CD4-positive, alpha-beta T cell treated with Interferon alpha-2 for 1 hour (primary cell): Measurements from ENCODE around the gene PTPN7.
"Not testable (repeated sequence)": the region's sequence is repeated elsewhere in the genome, so short reads cannot be mapped to it uniquely, and the experiment has no call there.

Experiments used
- DNase-seq, 2 donors: peaks; one replicate each; pipeline ENCODE4 v3.0.0-alpha.2; 2020 to 2022

Gene PTPN7

DNA sequence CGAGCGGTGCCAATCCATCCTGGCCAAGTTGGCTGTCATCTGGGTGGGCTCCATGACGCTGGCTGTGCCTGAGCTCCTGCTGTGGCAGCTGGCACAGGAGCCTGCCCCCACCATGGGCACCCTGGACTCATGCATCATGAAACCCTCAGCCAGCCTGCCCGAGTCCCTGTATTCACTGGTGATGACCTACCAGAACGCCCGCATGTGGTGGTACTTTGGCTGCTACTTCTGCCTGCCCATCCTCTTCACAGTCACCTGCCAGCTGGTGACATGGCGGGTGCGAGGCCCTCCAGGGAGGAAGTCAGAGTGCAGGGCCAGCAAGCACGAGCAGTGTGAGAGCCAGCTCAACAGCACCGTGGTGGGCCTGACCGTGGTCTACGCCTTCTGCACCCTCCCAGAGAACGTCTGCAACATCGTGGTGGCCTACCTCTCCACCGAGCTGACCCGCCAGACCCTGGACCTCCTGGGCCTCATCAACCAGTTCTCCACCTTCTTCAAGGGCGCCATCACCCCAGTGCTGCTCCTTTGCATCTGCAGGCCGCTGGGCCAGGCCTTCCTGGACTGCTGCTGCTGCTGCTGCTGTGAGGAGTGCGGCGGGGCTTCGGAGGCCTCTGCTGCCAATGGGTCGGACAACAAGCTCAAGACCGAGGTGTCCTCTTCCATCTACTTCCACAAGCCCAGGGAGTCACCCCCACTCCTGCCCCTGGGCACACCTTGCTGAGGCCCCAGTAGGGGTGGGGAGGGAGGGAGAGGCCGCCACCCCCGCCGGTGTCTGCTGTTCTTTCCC is 32.4 kb downstream of the PTPN7 start:
- DNase-seq, result no peak

DNA sequence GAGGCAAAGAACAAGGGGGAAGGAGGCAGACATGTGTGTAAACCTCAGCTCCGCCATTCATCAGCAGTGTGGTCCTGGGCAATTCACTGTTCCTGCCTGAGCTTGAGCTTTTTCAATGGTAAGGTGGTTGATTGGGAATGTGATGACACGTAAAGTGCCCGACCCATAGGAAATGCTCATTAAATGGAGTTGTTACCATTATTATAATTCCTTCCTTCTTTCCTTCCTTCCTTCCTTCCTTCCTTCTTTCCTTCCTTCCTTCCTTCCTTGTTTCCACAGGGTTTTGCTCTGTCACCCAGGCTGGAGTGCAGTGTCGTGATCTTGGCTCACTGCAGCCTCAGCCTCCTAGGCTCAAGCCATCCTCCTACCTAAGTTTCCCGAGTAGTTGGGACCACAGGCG is 33.3 kb downstream of the PTPN7 start:
- DNase-seq, result no peak

DNA sequence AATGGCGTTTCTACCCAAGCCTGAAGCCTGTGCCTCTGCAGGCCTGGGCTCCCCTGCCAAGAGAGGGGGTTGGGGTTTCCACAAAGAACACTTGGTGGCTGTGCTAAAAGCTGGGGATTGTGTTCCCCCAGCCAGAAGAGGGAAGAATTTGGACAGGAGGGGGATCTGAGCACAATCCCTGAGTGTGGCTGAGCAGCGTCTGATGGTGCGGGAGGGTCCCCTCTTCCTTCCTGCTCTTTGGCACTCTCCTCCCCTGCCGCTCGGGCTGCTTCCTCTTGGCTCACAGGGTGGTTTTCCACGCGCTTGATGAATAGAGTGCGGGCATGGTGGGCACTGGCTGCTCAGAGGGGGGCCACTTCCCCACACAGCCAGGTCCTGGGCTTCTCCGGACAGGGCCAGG is 34.0 kb downstream of the PTPN7 start:
- DNase-seq, result no peak

DNA sequence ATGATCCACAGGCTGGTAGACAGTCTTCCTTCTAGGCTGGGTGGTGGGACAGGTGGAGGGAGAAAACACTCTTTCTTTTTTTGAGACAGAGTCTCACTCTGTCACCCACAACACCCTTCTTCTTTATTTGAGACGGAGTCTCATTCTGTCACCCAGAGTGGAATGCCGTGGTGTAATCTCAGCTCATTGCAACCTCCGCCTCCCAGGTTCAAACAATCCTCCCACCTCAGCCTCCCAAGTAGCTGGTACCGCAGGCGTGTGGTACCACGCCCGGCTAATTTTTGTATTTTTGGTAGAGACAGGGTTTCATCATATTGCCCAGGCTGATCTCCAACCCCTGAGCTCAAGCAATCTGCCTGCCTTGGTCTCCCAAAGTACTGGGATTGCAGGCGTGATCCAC is 34.8 kb downstream of the PTPN7 start:
- no peak for DNase-seq

DNA sequence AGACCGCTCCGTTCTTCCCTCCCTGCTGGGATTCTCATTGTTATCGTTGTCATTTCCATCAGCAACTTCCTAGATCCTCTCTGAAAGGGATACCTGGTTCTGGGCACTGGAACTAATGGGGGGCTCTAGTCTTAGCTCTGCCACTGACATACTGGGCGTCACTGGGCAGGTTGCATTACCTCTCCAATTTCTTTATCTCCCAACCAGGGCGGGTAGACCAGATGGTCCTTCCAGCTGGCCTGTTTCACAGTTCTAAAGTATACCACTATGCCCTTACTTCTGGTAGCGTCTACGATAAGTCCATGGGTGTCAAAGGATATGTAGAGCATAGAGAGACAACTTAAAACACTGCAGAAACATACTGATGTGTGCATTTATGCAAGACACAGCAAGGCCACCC is 36.3 kb downstream of the PTPN7 start:
- no peak for DNase-seq

DNA sequence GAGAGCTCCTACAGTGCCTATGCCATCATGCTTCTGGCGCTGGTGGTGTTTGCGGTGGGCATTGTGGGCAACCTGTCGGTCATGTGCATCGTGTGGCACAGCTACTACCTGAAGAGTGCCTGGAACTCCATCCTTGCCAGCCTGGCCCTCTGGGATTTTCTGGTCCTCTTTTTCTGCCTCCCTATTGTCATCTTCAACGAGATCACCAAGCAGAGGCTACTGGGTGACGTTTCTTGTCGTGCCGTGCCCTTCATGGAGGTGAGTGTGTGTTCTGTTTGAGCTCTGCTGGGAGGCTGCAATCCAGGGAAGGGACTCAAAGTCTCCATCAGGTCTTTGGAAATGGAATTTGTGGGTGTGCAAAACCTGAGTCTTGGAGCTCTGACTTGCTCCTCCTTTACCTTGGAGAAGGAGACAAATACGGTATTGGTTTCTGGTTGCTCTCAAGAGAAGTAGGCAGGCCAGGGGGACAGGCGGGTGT is 37.0 kb downstream of the PTPN7 start:
- DNase-seq, result no peak

DNA sequence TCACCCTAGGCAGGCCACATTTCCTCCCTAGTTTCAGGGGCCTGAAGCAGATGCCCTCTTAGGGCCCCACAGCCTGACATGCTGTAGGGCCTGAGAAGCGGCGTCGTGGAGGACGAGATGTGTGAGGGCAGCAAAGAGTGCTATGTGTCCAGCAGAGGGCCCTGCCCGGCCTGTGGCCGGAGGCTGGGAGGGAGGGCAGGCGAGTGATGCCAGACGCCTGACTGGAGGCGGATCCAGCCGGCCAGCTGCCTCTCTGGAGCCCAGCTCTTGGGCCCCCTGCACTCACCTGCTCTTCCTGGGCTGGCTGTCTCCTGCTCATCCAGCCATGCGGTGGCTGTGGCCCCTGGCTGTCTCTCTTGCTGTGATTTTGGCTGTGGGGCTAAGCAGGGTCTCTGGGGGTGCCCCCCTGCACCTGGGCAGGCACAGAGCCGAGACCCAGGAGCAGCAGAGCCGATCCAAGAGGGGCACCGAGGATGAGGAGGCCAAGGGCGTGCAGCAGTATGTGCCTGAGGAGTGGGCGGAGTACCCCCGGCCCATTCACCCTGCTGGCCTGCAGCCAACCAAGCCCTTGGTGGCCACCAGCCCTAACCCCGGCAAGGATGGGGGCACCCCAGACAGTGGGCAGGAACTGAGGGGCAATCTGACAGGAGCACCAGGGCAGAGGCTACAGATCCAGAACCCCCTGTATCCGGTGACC is 37.6 kb downstream of the PTPN7 start, which contains the start of gene GPR37L1:
TSS of gene GPR37L1 (plus strand) at position 279 of the 697 bp plus-strand sequence. CDS start at position 326, 47 bp downstream.
- DNase-seq, result no peak

DNA sequence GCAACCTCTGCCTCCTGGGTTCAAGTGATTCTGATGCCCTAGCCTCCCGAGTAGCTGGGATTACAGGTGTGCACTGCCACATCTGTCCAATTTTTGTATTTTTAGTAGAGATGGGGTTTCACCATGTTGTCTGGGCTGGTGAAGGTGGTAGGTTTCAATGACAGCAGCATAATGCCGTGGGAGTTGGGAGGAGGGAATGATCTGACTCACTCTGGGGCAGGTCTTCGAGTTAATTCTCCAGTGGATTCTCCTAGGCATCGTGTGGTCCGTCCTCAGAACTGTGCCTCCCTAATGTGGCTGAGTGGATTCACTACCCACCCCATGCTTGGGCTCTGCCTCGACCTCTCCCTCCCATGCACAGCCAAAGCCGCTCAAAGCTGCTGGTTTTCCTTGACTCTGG is 39.4 kb downstream of the PTPN7 start:
- DNase-seq, result no peak

DNA sequence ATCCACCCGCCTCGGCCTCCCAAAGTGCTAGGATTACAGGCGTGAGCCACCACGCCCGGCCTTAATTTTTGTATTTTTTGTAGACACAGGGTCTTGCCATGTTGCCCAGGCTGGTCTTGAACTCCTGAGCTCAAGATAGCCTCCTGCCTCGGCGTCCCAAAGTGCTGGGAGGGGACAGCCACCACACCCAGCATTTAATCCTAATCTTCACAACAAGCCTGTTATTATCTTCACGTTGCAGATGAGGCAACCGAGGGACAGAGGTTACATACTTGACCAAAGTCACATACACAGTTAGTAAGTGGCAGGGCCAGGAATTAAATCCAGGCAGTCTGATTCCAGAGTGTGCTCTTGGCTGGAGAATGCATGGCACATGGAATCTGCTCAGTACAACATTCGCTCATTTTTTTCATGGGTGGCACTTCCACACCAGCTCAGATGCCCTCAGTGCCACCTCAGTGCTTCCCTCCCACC is 42.5 kb downstream of the PTPN7 start:
- DNase-seq, result no peak

DNA sequence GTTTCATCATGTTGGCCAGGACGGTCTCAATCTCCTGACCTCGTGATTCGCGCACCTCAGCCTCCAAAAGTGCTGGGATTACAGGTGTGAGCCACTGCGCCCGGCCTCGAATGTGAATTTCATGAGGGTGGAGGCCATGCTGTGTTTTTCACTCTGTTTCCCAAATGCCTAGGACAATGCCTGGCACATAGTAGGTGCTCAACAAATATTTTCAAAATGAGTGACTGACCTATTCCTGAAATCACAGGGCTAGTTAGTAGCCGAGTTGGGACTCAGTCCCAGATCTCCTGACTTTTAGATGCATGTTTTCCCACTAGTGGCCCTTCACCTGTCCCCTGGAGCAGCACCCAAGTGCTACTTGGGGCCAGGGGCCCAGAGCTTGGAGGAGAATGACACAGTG is 44.1 kb downstream of the PTPN7 start:
- no peak for DNase-seq

DNA sequence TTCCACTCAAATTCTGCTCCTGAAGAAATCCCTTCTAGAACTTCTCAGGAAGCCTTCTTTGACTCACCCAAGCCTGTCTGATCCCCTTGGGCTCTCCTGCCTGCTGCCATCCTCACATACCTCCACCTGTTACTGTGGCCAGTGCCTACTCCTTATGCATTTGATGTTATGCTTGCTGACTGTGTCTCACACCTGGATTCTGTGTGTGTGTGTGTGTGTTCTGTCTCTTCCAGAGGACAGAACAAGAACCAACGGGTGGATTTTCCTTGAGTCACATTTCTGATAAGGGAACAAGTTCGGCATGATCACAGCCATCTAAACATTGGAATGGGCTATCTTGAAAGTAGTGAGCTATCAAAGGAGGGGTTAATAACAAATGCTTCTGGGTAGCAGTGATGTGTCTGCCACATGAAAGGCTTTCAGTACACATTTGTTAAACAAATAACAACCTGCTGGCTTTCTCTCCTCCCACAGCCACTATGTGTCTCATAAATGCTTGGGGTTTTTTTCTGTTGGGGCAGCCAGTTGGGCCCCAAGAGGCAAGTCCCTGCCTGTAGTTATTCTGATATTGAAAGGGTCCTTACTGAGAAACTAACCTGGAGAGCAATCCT is 46.6 kb downstream of the PTPN7 start:
- no peak for DNase-seq

DNA sequence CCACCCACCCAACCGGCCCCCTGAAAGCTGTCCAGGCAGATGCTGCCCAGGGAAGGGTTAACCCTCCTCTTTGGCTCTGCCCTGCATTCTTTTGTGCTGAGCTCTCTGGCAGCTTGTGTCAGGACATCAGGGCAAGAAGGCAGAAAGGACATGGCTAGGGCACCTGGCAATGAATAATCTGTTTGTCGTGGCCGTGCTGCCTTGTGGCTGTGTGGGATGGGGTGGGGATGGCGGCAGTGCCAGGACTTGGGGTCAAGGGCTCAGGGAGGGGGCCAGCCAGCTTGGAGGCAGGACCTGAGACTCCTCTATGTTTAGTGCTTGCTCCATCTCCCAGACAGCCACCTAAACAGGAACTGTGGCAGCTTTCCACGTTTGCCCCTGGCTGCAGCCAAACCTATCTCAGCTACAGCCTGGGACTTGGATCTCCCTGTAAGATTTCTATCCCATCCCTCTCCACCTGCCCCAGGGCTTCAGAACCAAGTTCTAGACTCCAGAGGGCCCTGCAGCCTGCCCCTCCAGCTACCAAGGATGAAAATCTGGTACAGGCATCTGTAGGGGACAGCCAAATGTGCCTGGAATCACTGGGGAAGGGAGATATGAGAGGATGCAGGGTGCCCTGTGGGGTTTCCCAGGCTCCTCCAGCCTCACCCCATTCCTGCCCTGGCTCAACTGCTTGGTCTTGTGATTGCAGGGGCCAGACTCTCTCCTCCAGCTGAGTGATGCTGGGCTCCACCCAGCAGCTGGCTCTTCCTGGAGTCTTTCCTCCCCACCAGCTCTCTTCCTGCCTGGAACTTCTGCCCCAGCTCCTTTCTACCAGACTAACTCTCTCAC is 47.3 kb downstream of the PTPN7 start:
- DNase-seq, result no peak

DNA sequence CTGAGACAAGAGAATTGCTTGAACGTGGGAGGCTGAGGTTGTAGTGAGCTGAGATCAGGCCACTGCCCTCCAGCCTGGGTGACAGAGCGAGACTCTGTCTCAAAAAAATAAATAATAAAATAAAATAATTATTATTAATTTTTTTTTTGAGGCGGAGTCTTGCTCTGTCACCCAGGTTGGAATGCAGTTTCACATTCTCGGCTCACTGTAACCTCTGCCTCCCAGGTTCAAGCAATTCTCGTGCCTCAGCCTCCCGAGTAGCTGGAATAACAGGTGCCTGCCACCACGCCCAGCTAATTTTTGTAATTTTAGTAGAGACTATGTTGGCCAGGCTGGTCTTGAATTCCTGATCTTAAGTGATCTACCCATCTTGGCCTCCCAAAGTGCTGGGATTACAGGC is 48.8 kb downstream of the PTPN7 start:
- DNase-seq, result not testable (repeated sequence)

DNA sequence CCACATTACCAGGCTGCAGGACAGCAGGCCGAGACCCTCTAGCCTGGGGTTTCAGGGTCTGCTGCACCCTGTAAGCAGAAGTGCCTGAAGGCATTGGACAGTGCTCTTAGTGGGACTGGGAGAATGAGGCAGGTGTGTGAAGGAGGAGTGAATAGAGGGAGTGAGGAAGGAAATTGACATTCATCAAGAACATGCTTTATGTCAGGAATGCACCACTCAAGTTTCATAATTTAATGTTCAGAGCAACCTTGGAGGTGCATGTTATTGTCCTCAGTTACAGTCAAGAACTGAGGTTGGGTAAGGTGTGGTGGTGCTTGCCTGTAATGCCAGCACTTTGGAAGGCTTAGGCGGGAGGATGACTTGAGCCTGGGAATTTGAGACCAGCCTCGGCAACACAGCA is 49.4 kb downstream of the PTPN7 start:
- DNase-seq, result no peak

DNA sequence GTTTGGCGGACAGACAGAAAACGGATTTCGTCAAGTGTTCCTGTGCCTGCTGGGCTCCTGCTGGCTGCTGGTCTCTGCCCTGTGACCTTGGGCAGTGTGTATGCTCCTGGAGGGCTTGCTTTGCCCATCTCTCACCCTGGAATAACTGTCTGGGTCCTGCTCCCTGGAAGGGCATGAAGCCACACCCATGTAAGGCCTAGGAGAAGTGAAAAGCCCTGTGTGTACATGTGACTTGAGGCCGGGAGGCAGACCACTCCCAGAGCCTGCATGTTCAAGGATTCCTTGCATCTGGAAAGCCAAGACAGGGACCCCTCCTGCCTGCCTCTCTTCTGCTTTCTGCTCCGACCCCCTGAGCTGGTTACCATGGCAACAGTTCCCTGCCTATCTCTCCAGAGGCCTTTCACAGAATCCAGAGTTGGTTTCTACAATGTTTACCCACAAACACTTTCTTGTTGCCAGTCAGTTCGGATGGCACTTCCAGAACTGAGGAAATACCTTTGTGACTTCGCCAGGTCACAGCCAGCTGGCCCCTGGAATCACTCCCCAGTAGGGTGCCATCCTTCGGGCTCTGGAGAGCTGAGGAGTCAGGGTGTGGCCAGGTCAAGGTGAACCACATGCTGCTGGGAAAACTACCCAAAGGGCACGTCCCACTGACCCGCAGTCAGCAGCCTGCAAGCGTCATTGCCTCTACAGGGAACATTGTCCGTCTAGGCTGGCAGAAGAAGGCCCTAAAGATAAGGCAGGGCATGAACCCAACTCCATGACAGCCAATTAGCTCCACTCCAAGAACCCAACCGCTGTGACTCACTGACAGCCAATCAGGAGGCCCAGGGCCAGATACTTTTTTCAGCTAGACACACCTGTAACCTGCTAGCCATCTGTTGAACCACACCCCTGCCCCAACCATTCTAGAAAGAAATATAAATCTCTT is 52.3 kb downstream of the PTPN7 start:
- no peak for DNase-seq

DNA sequence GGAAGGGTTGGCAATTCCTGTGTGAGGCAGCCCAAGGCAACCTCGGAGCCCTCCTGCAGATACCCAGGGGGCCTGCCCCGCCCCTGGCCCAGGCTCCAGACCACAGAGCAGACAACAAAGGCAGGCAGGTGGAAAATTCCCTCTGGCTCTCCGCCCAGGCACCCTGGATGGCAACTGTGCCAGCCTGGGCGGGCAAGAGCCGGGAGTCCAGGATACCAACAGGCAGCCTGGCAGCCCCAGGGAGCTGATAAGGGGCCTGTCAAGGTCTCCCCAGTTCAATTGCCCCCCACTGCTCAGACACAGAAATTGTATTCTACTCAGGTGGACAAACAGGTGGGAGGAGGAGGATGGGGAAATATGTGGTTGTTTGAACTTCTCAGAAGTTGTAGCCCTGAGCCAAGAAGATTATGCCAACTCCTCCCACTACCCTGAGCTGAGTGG is 53.1 kb downstream of the PTPN7 start:
- no peak for DNase-seq

DNA sequence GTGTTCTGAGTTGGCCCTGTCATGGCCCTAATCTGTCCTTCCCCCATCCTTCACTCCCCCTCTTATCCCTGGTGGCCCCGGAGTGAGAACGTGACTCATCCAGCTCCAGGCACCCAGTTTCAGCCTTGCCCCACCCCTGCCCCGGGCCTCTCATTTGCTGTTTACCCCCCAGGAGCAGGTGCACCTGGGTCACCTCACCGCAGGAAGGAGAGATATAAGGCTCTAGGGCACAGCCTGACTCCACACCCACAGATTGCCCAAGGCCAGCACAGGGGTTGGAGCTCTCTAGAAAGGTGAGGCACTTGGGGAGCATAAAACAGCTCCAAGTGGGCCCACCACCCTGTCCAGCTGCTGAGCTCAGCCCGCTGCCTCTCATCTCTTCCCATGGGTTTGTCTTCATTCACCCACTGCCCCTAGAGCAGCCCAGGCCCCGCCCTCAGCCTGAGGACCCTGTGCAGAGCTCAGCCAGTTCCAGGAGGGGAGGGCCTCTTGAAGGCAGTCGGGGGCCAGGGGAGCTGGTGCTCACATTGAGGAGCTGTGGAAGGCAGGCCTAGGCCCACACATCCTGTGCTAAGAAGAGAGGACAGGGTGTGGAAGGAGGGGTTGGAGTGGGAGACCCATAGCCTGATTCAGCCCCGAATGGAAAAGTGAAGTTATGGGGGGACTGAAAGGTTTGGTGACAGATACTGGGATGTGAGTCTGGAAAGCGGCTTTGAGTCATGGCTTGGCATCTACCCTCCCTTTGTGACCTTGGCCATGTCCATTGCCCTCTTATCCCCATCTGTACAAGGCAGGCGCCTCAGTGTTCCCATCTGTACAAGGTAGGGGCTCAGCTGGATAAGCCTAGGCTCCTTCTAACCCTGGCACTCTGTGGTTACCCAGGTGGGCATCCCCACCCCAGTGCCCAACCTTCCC is 53.8 kb downstream of the PTPN7 start:
- DNase-seq, result no peak

DNA sequence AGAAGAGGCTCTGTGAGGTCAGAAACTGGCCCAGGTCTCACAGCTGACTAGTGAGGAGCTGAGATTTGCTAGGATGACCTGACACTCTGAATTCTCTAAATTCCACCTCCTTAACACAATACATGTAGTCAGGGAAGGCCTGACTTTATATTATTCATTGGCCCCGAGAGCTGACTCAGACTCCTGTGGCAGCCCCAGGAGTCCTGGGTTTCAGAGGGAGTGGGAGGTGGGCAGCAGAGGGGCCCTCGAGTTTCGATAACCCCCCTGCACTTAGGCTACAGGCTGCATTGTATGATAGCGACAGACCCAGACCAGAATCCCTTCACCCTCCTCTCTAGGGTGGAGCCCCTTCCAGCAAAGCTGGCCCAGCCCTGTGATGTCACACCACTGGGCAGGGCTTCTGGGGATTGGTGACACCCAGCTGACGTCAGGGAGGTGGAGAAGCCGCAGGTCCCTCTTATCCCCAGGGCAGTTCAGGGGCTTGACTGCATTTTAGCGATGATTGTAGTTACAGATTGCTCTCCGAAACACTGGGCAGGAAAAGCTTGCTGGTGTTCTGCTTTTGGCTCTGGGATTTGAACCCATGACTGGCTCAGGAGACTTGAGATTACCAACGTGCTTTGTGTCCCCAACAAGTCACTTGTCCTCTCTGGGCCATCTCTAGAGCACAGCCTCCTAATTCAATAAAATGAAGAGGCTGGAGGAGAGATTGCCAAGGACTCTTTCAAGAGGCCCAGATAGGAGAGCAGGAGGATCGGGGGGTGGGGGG is 54.6 kb downstream of the PTPN7 start:
- DNase-seq, result no peak

DNA sequence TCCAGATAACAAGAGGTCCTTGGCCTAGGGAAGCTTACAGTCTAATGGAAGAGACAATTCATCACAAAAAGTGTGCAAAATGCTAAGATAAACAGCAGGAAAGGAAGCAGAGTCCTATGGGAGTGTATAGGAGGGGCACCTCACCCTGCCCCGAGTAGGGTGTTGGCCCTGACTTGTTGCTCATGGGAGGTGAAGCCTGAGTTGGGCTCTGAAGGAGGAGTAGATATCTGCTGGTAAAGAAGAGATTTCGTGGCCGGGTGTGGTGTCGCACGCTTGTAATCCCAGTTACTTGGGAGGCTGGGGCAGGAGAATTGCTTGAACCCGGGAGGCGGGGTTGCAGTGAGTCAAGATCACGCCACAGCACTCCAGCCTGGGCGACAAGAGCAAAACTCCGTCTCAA is 56.3 kb downstream of the PTPN7 start:
- no peak for DNase-seq

DNA sequence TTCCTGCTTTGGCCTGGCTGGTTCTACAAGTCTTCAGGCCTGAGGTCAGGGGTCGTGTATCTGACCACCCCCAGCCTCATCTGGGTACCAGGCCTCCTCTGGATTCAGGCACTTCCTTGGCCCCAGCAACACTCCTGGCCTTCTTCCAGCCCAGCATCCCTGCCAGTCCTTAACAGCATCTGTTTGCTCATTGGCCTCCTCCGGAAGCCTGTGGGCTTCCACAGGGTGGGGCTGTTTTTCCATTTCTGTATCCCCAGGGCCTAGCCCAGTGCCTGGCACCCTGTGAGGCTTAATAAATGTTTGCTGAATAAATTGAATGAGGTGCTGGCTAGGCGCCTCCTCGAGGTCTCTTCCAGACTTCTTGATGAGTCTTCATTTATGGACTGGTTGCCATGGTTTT is 59.2 kb downstream of the PTPN7 start:
- no peak for DNase-seq
